DND-41 (cell line): ENCODE results near the gene CASP2.

Source experiments
- ATAC-seq: fragments of 200-7000 bp; cut with Tn5 transposase; 3 replicates; pipeline ENCODE4 v1.9.1; 2021; ENCODE audit warnings: low read depth; ENCODE audit not compliant: insufficient read depth
- DNase-seq: peaks from one replicate; pipeline ENCODE4 v3.0.0-alpha.2; 2020
- H2AFZ ChIP-seq: 2 replicates; pipeline ENCODE4 v1.6.0; 2012; ENCODE audit warnings: low read depth, low read length
- H3K27ac ChIP-seq: 2 replicates; pipeline ENCODE4 v1.5.1; 2012; ENCODE audit warnings: low read length, inconsistent platforms
- H3K27me3 ChIP-seq: fragments of 200-600 bp; sonication (generic); 2 replicates; pipeline ENCODE4 v1.6.0; 2012; ENCODE audit warnings: low read length, mild to moderate bottlenecking, inconsistent platforms; ENCODE audit not compliant: insufficient read depth, poor library complexity
- H3K36me3 ChIP-seq: 2 replicates; pipeline ENCODE4 v1.5.1; 2012; ENCODE audit warnings: low read length, inconsistent platforms; ENCODE audit not compliant: insufficient read depth
- H3K4me1 ChIP-seq: 2 replicates; pipeline ENCODE4 v1.5.1; 2012; ENCODE audit warnings: mild to moderate bottlenecking, low read length; ENCODE audit not compliant: insufficient read depth
- H3K4me2 ChIP-seq: 2 replicates; pipeline ENCODE4 v1.6.0; 2012; ENCODE audit warnings: mild to moderate bottlenecking, moderate library complexity, low read length, inconsistent platforms; ENCODE audit not compliant: insufficient read depth
- H3K4me3 ChIP-seq, 2 experiments: fragments of 200-600 bp in 1 of 2; shearing (Covaris generic) in 1 of 2; 2 replicates each; pipeline ENCODE4 v1.5.1; 2012 to 2016; ENCODE audit warnings: inconsistent platforms in 2 of 2, low read length in 2 of 2, mild to moderate bottlenecking in 2 of 2, low read depth in 1 of 2, moderate library complexity in 1 of 2
- H3K79me2 ChIP-seq: 2 replicates; pipeline ENCODE4 v1.6.0; 2012; ENCODE audit warnings: low read length, inconsistent platforms; ENCODE audit not compliant: insufficient read depth
- H3K9ac ChIP-seq: 2 replicates; pipeline ENCODE4 v1.6.0; 2012; ENCODE audit warnings: low read depth, mild to moderate bottlenecking, inconsistent platforms, low read length, moderate library complexity
- H3K9me3 ChIP-seq: 2 replicates; pipeline ENCODE4 v1.5.1; 2012; ENCODE audit warnings: low read length, moderate library complexity, mild to moderate bottlenecking, inconsistent platforms; ENCODE audit not compliant: insufficient read depth, severe bottlenecking
- H4K20me1 ChIP-seq: 2 replicates; pipeline ENCODE4 v1.6.0; 2012; ENCODE audit warnings: low read length; ENCODE audit not compliant: insufficient read depth
- CTCF ChIP-seq: IDR thresholded peaks from 2 replicates; pipeline ENCODE4 v1.5.1; 2012; ENCODE audit warnings: borderline replicate concordance, low read length, moderate library complexity, mild to moderate bottlenecking; ENCODE audit not compliant: poor library complexity, severe bottlenecking; ENCODE audit errors: extremely low read depth
- EZH2 ChIP-seq: IDR thresholded peaks from 3 replicates; pipeline ENCODE4 v1.6.1; 2012; ENCODE audit warnings: borderline replicate concordance, low read depth, mild to moderate bottlenecking, moderate library complexity, low read length, inconsistent platforms; ENCODE audit not compliant: severe bottlenecking

Gene CASP2

GRCh38 chr7:143314127-143314526, 26.0 kb downstream of the CASP2 start:
- TF ChIP-seq EZH2 (no peak), CTCF (no peak)
- ATAC-seq = no peak
- H3K36me3 ChIP-seq = peaks cover 3% of the 10 kb centered on the region; the same call in 1 of the 2 replicates
- H3K9ac ChIP-seq = no peak overlapping the region
- no peaks in the 10 kb centered on the region for H3K27me3 ChIP-seq
- no peaks in the 10 kb centered on the region for H3K79me2 ChIP-seq
- H4K20me1 ChIP-seq = no peaks in the 10 kb centered on the region
- H3K9me3 ChIP-seq = no peaks in the 10 kb centered on the region
- no peak overlapping the region for H3K27ac ChIP-seq
- DNase-seq = no peak
- no peak overlapping the region for H3K4me2 ChIP-seq
- no peaks in the 10 kb centered on the region for H3K4me1 ChIP-seq
- no peak overlapping the region for H3K4me3 ChIP-seq
- H2AFZ ChIP-seq = no peak overlapping the region

GRCh38 chr7:143315776-143316175, 27.6 kb downstream of the CASP2 start, which contains the start of gene CLCN1:
TSS of gene CLCN1 (plus strand) at chr7:143316111. CDS start at chr7:143316213, 102 bp downstream.
- ATAC-seq = no peak

GRCh38 chr7:143316492-143316891, 28.3 kb downstream of the CASP2 start:
- DNase-seq = no peak
- Histone ChIP-seq H2AFZ (no peak overlapping the region), H3K27me3 (no peaks in the 10 kb centered on the region), H3K36me3 (no peaks in the 10 kb centered on the region), H4K20me1 (no peaks in the 10 kb centered on the region), H3K9ac (no peak overlapping the region), H3K4me1 (no peaks in the 10 kb centered on the region), H3K4me3 (no peak overlapping the region), H3K27ac (no peak overlapping the region), H3K79me2 (no peaks in the 10 kb centered on the region), H3K4me2 (no peak overlapping the region), H3K9me3 (no peaks in the 10 kb centered on the region)
- no peak for ATAC-seq
- TF ChIP-seq EZH2 = no peak
- no peak for TF ChIP-seq CTCF

More at GRCh38 chr7:143315776-143316175, 27.6 kb downstream of the CASP2 start, which contains the start of gene CLCN1:
- Histone ChIP-seq H3K79me2 (no peaks in the 10 kb centered on the region), H3K9ac (no peak within 1 kb of the TSS), H3K9me3 (no peaks in the 10 kb centered on the region), H3K4me2 (no peak within 1 kb of the TSS), H3K4me1 (no peaks in the 10 kb centered on the region), H3K4me3 (no peak within 1 kb of the TSS), H2AFZ (no peak within 1 kb of the TSS), H3K27me3 (no peaks in the 10 kb centered on the region), H3K36me3 (no peaks in the 10 kb centered on the region), H3K27ac (no peak within 1 kb of the TSS), H4K20me1 (no peaks in the 10 kb centered on the region)
- TF ChIP-seq EZH2 (no peak), CTCF (no peak)
- DNase-seq = no peak

- Histone ChIP-seq H3K4me3 (no peak overlapping the region), H2AFZ (no peak overlapping the region), H3K9ac (no peak overlapping the region), H3K9me3 (no peaks in the 10 kb centered on the region), H3K79me2 (no peaks in the 10 kb centered on the region), H3K4me1 (no peaks in the 10 kb centered on the region), H3K4me2 (no peak overlapping the region), H4K20me1 (no peaks in the 10 kb centered on the region), H3K36me3 (no peaks in the 10 kb centered on the region), H3K27ac (no peak overlapping the region), H3K27me3 (no peaks in the 10 kb centered on the region)
- ATAC-seq (no peak), DNase-seq (no peak)
- TF ChIP-seq EZH2 (no peak), CTCF (no peak)
These were observed 30.5 kb downstream of the CASP2 start for GRCh38 chr7:143318661-143319060.
